ENCODE results near the gene SNPH.
"Not testable (repeated sequence)": the region's sequence is repeated elsewhere in the genome, so short reads cannot be mapped to it uniquely, and the experiment has no call there.

The SNPH gene

GRCh38 chr20:1266167-1266973 lies at the start of gene SNPH:
Gene SNPH, plus strand, starts transcription at chr20:1266294. Its CDS starts 29,946 bp downstream, at chr20:1296240.
- no peak for DNase-seq

GRCh38 chr20:1216527-1217427 lies 49.3 kb upstream of the SNPH start:
- DNase-seq = not testable (repeated sequence)

- not testable (repeated sequence) for DNase-seq
These were observed 43.3 kb upstream of the SNPH start for GRCh38 chr20:1222750-1223149.

DNA sequence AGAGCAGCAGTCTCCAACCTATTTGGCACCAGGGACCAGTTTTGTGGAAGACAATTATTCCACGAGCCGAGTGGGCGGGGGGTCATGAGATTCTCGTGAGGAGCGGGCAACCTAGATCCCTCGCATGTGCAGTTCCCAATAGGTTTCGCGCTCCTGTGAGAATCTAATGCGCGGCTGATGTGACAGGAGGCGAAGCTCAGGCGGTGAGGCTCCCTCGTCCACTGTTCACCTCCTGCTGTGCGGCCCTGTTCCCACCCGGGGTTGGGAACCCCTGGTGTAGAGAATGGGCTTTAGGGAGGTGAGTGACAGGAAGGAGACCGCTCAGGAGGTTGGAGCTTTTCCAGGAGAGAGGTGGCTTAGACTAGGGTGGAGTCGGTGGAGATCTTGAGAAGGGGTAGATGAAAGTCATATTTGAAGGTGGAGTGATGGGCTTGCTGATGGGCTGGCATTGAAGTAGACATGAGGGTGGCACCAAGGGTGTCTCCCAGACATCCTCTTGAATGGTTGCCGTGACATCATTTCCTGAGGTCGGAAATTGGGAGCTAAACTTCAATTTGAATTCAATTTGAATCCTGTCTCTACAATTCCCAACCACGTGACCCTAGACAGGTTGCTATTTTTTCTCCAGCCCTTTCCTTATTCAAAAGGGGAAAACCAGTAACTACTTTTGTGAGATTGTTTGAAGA lies 41.7 kb upstream of the SNPH start:
- DNase-seq = no peak

GRCh38 chr20:1225263-1225782 lies 40.8 kb upstream of the SNPH start:
- no peak for DNase-seq

GRCh38 chr20:1225783-1226654 lies 40.1 kb upstream of the SNPH start, which contains the start of gene RAD21L1:
Gene RAD21L1, plus strand, starts transcription at chr20:1226044. Its CDS starts 2,410 bp downstream, at chr20:1228454.
- no peak for DNase-seq

GRCh38 chr20:1229541-1229940 lies 36.6 kb upstream of the SNPH start:
- DNase-seq = no peak

DNA sequence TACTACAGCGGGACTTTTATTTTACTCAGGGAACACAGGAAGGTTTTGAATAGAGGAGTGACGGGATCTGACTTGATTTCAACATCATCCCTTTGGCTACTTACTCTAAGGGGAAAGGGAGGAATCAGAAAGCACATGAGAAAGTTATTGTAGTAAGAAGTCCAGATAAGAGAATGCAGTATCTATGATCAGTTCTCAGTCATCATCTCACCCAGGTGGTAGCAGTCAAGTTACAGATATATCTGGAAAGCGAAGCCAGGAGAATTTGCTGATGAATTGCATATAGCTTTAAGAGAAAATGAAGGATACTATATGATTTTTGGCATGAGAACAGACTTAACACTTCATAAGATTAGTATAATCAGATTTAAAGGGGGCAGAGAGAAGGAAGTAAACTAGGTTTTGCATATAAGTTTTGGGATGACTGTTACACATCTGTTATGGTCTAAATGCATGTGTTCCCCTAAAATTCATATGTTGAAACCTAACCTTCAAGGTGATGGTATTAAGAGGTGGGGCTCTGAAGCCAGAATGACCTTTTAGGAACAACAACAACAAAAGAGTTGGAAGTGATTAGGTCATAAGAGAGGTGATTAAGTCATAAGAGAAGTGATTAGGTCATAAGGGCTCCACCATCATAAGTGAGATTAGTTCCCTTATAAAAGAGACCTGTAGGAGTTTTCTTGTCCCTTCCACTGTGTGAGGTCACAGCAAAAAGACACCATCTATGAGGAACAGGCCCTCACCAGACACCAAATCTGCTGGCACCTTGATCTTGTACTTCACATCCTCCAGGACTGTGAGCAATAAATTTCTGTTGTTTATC lies 33.6 kb upstream of the SNPH start:
- DNase-seq = no peak

DNA sequence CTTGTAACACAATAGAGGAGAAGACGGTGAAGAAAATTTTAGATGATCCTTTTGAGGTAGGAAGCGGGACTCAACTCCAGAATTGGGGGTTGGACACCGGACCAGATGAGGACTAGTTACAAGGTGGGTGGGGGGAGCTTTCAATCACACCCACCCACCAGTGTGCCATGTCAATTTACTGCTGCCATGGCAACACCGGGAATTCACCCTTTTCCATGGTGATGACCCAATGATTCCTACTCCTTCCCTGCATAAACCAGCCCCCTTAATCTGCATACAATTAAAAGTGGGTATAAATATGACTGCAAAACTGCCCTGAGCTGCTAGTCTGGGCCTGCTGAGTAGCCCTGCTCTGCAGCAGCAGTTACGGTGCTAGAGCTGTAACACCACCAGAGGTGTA lies 25.5 kb upstream of the SNPH start:
- no peak for DNase-seq

GRCh38 chr20:1241456-1241855 lies 24.6 kb upstream of the SNPH start:
- DNase-seq = no peak

DNA sequence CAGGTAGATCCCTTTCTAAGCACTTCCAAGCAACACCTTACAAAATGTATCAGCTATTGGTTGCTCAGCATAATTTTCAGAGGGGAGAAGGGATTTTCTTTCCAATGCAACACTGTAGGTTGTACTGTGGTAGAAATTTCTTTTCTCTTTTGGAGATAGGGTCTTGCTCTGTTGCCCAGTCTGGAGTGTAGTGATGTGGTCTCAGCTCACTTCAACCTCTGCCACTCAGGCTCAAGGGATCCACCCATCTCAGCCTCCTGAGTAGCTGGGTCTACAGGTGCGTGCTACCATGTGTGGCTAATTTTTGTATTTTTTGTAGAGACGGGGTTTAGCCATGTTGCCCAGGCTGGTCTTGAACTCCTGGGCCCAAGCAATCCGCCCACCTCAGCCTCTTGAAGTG lies 24.0 kb upstream of the SNPH start:
- no peak for DNase-seq

DNA sequence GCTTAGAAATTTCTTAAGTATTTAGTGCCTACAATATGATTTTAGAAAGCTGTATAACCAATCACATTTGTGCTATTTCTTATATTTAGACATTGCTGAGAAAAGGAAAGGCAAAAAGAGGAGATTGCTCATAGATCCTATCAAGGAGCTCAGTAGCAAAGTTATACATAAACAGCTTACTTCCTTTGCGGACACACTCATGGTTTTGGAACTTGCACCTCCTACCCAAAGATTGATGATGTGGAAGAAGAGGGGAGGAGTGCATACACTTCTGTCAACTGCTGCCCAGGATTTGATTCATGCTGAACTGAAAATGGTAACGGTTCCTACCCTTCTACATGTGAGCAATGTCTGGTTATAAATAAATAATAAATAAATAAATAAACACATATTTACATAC lies 23.6 kb upstream of the SNPH start:
- DNase-seq = no peak

DNA sequence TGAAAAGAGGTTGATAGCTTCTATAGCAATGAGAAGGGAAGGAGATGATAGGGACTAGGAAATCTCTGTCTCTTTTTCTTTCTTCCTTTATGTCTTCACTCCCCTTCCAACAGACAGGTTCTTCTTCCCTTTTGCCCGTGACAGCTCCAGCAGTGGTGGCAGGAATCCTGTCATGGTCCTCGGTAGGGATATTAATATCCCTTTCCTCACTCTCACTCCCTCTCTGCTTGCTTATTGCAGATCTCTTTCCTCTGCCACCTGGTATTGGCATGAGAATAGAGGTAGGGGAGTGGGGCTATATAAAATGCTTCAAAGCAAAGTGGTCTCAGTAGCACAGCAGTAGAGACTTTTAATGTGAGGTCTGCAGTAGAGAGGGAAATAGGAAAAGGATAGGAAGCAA lies 20.5 kb upstream of the SNPH start:
- no peak for DNase-seq

- DNase-seq = no peak
These were observed 18.4 kb upstream of the SNPH start for GRCh38 chr20:1247689-1248088.

DNA sequence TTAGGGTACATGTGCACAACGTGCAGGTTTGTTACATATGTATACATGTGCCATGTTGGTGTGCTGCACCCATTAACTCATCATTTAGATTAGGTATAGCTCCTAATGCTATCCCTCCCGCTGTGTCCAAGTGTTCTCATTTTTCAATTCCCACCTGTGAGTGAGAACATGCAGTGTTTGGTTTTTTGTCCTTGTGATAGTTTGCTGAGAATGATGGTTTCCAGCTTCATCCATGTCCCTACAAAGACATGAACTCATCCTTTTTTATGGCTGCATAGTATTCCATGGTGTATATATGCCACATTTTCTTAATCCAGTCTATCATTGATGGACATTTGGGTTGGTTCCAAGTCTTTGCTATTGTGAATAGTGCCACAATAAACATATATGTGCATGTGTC lies 15.8 kb upstream of the SNPH start:
- not testable (repeated sequence) for DNase-seq

GRCh38 chr20:1252416-1252815 lies 13.7 kb upstream of the SNPH start:
- no peak for DNase-seq

DNA sequence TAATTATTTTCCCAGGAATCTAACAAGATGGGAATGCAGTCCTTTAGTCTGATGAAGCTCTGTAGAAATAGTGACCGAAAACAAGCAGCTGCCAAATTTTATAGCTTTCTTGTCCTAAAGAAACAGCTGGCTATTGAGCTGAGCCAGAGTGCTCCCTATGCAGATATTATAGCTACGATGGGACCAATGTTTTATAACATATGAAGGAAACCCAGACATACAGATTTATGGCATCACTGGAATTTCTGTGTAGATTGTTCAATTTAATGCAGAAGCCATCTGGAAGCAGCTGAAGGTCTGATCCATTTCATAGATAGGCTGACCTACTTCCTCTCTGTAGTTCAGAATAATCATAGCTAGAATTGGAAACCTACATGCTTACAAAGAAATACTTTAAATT lies 11.8 kb upstream of the SNPH start:
- DNase-seq = no peak

GRCh38 chr20:1255675-1256074 lies 10.4 kb upstream of the SNPH start:
- DNase-seq = no peak

- no peak for DNase-seq
These were observed 2.2 kb upstream of the SNPH start for GRCh38 chr20:1263853-1264252.

GRCh38 chr20:1264727-1265126 lies 1.4 kb upstream of the SNPH start:
- DNase-seq = no peak

Measured in GF-D8 (cell line).